Activated CD8-positive, alpha-beta memory T cell treated with anti-CD3 and anti-CD28 coated beads for 1 hour (primary cell): ENCODE results near the gene PPFIA3.
"Not testable (repeated sequence)": the region's sequence is repeated elsewhere in the genome, so short reads cannot be mapped to it uniquely, and the experiment has no call there.

Experiments used
- DNase-seq, 2 donors: peaks; one replicate each; pipeline ENCODE4 v3.0.0-alpha.2; 2020; ENCODE audit warnings: low read depth in 1 of 2; ENCODE audit errors: extremely low read depth in 1 of 2

PPFIA3 gene

DNA sequence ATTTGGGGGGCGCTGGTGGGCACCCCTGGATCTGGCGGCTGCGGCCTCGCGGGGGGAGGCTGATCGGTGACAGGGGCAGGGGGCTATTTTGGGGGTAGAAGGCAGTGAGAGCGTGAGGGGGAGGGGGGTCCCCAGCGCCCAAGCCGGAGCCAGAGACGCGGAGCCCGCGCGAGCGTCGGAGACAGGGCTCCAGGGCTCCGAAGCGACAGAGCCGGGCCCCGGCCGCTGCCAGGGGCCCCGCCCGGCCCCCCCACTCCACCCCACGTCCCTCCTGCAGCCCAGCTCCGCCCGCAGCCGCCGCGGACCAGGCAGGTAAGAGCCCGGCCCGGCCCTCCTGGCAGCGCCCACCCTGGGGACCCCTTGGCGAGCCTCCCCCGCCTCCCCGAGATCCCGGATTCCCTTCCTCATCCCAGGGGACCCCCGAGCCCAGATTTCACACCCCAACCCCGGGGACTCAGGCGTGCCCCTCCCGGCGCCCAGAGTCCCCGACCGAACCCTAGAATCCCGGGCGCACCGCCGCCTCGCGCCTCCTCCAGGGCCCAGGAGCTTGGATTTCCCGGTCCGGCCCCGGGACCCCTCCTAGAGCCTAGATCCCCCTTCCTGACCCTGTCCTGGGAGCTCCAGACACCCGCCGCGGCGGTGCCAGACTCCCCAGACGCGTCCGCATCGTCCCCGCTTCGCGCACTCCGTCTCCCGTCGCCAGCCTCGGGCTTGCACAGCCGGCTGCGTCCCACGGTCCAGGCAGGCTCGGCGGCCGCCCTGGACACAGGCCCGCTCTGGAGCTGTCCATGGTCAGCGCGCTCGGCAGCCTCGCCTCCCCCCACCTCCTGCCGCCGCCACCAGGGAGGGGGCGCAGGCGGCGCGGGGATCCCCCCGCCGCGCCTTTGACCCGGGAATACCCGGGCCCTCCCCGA, at the start of gene PPFIA3:
PPFIA3 (plus strand) TSS at position 134 of the 914 bp plus-strand sequence. CDS start 8,330 bp downstream, outside the sequence.
- no peak for DNase-seq

DNA sequence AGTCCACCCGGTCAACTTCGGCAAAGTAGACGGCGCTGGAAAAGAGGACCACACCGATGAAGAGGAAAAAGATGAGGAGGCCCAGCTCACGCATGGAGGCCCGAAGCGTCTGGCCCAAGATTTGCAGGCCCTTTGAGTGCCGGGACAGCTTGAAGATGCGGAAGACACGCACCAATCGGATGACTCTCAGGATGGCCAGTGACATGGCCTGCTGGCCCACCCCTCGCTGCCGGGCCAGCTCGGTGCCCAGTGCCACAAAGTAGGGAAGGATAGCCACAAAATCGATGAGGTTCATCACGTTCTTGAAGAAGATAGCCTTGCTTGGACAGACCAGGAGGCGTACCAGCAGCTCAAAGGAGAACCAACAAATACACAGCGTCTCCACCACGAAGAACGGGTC, 48.9 kb upstream of the PPFIA3 start:
- no peak for DNase-seq

DNA sequence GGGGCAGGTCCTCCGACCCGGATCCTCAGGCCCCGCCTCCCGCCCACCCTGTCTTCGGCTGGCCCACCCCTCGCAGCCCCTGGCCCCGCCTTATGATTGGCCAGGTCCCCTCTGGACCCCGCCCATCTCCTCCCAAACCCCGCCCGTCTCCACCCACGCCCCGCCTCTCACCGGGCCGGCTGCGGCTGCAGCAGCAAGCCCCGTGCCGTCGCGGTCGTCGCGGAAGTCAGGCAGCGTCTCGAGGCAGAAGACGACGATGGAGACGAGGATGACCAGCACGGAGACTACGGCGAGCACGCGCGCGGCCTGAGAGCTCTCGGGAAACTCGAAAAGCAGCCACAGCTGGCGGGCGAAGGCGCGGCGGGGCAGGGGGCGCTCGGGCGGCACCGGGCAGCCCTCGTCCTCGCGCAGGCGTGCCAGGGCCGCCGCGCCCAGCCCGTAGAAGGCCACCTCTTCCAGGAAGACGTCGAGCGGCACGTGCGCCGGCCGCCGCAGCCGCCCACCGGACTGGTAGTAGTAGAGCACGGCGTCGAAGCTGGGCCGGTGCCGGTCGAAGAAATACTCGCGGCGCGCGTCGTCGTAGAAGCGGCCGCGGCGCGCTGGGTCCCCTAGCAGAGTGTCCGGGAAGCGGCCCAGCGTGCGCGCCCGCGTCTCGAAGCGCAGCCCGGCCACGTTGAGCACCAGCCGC, 47.3 kb upstream of the PPFIA3 start:
- DNase-seq, result no peak

DNA sequence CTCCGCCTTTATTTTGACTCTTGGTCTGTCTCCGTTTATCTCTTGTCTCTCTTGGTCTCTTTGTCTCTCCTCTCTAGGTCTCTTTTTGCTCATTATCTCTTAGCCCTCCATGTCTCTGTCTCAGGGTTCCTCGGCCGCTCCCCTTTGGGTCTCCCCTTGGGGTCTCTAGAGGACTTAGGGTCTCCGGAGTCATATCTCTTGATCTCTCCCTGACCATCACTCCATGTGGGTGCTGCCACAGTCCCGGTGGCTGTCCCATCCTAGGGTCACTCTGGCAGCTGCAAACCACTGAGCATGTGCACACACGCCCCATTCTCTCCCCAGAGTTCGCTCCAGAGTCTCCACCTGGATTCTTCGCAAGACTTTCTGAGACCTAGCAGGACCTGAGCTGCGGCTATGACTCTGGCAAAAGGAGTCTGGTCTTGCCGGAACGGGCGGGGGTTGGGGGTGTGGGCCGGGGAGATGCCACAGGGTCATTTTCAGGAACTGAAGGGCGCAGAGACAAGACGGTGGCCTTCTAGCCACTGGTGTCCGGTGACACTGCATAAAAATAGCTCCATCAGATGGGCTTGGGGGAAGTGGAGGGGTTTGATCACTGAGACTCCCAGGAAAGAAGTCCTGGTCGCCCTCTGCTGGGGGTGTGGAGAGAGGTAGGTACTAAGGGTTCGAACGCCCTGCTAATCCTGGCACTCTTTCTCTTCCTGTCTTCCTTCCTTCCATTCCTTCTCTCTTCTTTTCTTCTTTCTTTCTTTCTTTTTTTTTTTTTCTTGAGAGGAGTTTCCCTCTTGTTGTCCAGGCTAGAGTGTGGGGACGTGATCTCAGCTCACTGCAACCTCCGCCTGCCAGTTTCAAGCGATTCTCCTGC, 45.6 kb upstream of the PPFIA3 start:
- DNase-seq, result no peak

DNA sequence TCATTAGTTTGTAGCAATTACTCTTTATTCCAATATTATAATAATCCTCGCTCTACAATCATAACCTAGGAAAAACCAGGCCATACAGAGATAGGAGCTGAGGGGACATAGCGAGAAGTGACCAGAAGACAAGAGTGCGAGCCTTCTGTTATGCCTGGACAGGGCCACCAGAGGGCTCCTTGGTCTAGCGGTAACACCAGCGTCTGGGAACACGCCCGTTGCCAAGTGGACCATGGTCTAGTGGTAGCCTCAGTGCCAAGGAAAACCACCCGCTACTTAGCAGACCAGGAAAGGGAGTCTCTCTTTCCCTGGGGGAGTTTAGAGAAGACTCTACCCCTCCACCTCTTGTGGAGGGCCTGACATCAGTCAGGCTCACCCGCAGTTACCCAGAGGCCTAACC, 44.5 kb upstream of the PPFIA3 start:
- DNase-seq, result not testable (repeated sequence)

DNA sequence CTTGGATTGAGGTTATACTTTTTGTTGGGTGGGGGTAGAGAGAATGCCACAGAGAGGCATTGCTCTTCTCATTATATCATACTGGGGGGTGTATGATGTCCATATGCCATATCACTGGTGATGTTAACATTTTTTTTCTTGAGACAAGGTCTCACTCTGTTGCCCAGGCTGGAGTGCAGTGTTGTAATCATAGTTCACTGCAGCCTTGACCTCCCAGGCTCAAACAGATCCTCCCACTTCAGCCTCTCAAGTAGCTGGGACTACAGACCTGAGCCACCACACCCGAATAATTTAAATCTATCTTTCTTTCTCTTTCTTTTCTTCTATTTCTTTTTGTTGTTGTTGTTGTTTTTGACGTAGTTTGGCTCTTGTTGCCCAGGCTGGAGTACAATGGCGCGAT, 39.0 kb upstream of the PPFIA3 start:
- DNase-seq, result no peak

DNA sequence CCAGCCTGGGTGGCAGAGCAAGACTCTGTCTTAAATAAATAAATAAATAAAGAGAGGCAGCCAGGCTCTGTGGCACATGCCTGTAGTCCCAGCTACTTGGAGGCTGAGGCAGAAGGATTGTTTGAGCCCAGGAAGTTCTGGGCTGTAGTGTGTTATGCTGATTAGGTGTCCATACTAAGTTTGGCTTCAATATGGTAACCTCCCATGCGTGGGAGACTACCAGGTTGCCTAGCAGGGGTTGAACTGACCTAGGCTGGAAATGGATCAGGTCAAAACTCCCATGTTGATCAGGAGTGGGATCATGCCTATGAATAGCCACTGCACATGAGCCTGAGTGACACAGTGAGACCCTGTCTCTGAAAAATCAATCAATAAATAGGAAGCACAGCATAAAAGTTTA, 38.1 kb upstream of the PPFIA3 start:
- no peak for DNase-seq

DNA sequence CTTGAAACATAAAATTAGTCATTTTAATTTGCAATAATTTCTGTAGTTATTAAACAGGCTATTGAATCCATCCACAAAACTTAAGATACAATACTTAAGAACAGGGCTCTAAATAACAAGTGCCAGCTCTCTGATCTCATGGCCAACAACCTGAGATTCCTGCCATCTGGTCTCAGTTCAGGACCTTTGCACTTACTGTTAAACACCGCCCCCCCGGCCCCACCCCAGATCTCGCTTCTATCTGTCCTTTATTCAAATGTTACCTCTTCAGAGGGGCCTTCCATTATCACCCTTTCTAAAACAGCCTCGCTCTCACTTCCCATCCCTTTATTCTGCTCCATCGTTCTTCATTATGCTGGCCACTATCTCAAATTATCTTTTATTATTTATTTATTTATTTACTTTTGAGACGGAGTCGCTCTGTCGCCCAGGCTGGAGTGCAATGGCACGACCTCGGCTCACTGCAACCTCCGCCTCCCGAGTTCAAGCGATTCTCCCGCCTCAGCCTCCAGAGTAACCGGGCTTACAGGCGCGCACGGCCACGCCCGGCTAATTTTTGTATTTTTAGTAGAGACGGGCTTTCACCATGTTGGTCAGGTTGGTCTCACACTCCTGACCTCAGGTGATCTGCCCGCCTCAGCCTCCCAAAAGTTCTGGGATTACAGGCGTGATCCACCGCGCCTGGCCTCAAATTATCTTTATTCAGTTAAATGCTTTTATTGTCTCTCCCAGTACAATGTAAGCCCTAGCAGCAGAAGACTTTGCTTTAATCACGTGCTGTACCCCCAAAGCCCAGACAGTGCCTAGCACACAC, 34.9 kb upstream of the PPFIA3 start:
- no peak for DNase-seq

DNA sequence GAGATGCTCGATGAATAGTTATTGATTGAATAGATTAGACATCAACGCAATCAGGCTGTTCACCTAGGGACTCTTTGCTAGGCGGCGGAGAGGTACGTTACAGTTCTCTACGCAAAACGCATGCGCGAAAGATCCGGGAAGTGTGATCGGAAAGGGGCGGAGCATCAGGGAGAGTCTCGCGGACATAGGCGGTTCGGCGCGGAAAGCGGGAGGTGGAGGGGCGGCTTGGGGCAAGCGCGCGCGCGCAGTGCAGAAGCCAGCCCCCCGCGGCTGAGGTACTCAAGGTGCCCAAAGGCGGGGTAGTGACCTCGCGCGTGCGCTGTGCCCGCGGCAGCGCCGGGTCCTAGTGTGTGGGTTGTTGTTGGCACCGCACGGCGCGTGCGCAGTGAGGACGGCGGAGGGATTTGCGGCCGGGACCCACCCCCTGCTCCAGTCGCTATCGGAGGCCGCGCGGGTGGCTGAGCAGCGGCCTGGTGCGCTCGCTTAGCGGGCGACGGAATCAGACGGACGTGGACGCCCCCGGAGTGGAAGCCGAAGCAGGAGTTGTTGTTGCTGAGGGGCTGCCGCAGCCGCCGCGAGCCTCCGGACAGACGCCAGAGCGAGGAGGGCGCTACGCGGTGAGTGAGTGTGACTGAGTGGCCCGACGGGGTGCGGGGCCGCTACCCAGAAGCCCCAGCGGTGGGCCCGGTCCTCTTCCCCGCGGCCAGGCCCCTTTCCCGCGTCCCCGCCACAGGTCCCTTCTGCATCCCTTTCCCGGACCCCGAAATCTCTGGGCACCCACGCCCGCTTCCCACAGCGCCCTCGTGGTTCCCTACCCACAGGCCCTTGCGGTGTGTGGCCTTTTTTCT, 34.1 kb upstream of the PPFIA3 start, which contains the start of gene SNRNP70:
SNRNP70 (plus strand) TSS at position 432 of the 848 bp plus-strand sequence. CDS start 964 bp downstream, outside the sequence.
- DNase-seq, result peak; percentile 95 to 99

DNA sequence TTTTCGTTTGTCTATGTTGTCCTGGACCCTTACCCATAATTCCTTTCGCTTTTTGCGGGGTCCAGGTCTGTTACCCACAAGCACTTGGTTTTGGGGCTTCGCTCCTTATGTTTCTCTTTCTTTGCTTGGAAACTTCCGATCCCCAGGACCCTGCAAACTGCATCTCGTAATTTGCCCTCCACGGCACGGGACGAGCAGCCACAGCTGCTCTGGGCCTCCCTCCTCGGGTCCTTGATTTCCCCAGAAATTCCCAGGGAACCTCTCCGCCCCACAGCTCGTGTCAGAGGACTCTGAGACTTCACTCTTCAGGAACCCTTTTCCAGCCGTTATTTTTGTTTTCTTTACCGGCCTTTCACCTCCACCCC, 33.5 kb upstream of the PPFIA3 start:
- DNase-seq, result no peak

DNA sequence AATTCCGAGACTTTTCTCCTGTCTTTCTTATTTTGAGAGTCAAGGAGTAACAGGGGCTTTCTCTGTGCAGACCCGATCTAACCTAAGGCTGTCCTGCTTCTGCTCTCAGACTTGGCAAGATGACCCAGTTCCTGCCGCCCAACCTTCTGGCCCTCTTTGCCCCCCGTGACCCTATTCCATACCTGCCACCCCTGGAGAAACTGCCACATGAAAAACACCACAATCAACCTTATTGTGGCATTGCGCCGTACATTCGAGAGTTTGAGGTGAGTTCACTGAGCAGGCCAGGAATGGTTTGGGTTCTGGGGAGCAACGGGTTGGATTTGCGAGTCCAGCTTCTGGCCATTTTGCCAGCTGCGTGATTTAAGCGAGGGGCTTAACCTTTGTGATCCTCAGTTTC, 33.0 kb upstream of the PPFIA3 start:
- no peak for DNase-seq

DNA sequence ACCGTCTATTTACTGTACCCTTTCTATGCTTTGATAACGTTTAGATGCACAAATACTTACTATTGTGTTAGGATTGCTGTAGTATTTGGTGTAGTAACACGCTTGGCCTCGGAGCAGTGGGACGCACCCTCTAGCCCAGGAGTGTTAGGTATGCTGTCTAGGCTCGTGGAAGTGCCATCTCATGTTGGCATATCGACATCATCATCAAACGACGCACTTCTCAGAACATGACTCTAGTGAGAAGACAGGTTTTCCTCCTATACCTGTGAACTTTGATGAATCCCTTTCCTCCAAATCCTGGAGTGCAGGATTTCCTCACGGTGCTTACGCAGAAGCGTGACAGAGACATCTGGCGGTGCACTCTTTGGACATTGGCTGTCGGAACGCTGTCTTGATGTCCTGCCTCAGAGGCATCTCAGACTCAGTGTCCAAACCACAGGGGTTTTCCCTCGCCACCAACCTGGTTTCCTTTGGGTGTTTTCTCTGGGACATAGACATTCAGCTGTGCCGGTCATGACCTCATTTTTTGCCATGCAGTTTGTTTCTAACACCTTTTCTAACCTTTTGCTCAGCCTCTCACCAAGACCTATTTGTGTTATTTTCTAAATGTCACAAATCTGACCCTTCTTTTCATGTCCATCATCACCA, 27.8 kb upstream of the PPFIA3 start:
- DNase-seq, result no peak

DNA sequence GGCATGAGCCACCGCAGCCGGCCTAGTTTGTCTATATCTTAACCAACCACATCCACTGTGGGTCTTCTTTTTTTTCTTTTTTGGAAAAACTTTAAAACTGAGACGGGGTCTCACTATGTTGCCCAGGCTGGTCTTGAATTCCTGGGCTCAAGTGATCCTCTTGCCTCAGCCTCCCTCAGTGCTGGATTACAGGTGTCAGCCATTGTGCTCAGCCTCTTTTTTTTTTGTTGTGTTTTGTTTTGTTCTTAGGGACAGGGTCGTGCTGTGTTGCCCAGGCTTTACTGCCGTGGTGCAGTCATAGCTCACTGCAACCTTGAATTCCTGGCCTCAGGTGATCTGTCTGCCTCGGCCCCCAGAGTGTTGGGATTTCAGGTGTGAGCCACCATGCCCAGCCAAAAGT, 26.7 kb upstream of the PPFIA3 start:
- no peak for DNase-seq

DNA sequence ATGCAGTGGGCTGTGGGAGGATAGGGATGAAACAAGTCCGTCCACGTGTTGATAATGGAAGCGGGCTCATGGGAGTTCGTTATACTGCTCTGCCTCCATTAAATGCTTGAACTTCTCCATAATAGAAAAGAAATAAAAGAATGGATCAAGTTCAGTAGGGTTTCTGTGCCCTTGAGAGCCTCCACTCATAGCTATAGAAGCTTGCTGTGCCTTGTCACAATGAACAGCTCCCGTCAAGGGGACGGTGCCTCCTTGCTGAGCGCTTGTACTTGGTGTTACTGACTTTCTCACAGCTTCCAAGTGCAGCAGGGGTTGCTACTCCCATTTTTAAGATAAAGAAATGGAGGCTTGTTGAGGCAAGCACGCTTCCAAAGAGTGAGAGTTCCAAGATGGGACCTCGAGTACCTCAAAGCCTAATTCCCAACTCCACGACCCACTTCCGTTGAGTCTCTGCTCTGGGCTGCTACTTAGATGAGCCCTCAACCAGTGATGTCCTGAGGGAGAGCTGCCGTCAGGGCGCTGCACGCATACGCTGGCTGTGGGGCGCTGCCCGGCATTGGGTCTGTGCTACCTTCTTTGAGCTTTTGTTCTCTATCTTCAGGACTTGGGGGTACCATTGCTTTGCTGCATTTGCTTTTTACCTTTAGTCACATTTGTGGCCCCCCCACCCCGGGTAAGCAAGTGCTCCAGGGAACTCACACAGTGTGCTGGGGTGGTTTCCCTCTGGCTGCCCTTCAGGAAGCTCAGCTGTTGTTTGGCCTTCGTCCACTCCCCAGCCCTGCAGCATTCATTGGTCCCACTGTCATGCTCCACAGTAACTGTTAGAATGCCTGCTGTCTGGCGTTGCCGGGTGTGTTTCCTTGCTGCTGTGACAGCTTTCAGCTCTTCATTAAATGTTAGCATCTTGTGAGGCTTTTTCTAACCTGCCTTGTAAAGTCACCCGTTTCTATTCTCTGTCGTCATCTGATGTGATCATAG, 24.6 kb upstream of the PPFIA3 start:
- DNase-seq, result no peak

DNA sequence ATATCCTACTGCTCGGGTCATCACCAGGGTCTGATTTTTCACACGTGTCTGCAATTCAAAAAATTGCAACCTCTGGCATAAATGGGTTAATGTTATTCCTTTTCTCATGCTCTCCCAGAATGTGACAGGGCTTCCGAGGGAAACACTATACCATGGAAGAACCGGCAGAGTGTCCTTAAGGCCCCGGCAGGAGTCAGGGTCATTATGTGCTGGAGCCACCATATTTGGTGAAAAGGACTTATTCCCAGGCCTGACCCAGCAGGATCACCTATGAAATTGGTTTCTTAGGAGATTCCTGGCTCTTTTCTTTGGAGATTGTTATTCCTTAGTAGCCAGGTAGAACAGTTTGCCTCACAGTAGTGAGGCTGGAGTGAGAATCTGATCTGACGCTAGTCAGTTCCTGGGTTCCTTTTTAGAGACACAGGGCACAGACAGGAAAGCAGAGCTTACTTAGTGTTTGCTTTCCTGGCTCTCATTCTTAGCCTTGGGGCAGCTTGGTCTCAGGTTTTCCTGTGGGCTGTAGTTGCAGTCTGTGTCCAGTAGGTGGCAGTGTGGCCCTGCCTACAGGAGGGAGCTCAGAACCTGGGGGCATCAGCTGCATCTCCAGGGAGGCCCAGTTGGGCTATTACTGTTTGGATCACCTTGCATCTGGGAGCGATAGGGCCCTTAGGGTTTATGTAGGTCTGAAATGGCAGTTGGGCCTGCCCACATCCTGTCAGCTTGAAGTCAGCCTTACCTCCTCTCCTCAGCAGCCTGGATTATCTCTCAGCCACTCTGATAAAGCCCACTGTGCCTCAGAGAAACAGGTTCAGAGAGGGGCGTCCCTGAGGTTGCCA, 21.7 kb upstream of the PPFIA3 start:
- DNase-seq, result peak in 1 of 2 donors; percentile 52

DNA sequence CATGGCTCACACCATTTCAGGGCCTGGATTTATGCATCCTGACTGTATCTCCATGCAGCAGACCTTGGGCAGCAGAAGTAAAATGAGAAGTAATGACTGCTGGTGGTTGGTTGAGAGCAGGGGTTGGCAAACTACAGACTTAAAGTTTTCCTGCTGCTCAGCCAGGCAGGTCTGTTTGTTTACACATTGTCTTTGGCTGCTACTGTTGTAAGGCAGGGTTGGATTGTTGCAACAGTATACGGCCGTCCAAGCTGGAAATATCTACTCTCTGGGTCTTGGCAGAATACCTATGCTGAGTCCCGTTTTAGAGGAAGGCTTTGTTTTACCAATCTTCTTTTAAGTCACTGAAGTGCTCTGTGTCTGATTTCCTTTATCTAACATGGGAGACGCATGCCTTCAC, 20.5 kb upstream of the PPFIA3 start:
- DNase-seq, result no peak

DNA sequence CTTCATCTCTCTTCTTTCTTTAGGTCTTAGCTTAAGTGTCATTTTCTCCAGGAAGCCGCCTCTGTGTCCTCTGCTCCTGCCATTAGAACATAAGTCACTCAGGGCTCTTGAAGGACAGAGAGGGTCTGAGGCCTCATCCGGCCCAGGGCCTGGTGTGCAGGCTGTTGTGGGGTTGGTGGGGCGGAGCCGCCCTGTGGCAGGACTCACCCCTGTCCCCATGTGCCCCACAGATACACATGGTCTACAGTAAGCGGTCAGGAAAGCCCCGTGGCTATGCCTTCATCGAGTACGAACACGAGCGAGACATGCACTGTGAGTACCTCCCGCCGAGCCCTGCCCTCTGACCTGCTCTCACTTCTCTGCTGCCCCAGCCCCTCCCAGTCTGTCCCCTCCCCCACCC, 18.2 kb upstream of the PPFIA3 start:
- no peak for DNase-seq
